Suppressor macrophage (primary cell): ENCODE data around the gene CHMP6.
"Not testable (repeated sequence)": the region's sequence is repeated elsewhere in the genome, so short reads cannot be mapped to it uniquely, and the experiment has no call there.

Experiments used
- DNase-seq, 4 experiments: peaks; one replicate each; pipeline ENCODE4 v3.0.0-alpha.2; 2020 to 2022

Gene CHMP6

DNA sequence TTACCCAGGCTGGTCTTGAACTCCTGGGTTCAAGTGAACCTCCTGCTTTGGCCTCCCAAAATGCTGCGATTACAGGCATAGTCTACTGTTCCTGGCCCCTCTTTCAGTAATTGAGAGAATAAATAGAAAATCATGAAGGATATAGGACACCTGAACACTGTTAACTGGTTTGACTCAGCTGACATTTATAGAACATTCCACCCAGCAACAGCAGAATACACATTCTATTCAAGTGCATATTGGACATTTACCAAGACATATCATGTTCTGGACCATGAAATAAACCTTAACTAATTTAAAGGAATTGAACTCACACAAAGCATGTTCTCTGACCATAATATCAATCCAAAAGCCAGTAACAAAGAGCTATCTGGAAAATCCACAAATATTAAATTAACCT lies 23.5 kb downstream of the CHMP6 start:
- no peak for DNase-seq

DNA sequence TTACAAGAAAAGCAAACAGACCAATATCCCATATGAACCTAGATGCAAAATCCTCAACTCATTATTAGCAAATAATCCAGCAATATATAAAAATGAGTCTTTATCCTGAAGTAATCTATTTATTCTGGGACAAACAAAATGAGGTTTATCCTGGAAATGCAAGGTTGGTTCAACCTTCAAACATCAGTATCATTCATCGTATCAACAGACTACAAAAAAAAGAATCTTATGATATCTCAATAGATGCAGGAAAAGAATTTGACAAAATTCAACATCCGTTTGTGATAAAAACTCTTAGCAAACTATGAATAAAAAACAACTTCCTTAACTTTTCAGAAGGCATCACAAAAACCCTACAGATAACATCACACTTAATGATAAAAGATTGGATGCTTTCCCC lies 24.9 kb downstream of the CHMP6 start:
- no peak for DNase-seq

GRCh38 chr17:81017330-81017729 lies 25.7 kb downstream of the CHMP6 start:
- DNase-seq, result not testable (repeated sequence)

- peak; percentile 39 to 58 (median 52) for DNase-seq
Observed at GRCh38 chr17:81018044-81018802, 26.6 kb downstream of the CHMP6 start.

- no peak for DNase-seq
Observed at GRCh38 chr17:81019563-81020442, 28.2 kb downstream of the CHMP6 start.

DNA sequence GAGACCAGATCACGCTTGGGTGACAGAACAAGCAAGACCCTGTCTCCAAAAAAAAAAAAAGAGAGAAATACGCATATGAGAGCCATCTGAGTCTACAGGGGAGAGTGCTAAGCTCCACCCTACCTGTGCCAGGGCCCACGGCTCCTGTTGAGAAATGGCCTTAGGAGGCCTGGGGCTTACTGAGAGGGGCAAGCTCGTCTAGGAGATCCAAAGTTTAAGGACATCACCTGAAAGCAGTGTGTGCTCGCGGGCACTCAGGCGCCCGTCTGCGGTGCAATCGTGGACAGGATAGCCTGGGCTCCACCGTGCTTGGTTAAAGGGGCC lies 28.8 kb downstream of the CHMP6 start:
- DNase-seq, result no peak

- DNase-seq, result no peak
Observed at GRCh38 chr17:81020767-81021497, 29.3 kb downstream of the CHMP6 start.

DNA sequence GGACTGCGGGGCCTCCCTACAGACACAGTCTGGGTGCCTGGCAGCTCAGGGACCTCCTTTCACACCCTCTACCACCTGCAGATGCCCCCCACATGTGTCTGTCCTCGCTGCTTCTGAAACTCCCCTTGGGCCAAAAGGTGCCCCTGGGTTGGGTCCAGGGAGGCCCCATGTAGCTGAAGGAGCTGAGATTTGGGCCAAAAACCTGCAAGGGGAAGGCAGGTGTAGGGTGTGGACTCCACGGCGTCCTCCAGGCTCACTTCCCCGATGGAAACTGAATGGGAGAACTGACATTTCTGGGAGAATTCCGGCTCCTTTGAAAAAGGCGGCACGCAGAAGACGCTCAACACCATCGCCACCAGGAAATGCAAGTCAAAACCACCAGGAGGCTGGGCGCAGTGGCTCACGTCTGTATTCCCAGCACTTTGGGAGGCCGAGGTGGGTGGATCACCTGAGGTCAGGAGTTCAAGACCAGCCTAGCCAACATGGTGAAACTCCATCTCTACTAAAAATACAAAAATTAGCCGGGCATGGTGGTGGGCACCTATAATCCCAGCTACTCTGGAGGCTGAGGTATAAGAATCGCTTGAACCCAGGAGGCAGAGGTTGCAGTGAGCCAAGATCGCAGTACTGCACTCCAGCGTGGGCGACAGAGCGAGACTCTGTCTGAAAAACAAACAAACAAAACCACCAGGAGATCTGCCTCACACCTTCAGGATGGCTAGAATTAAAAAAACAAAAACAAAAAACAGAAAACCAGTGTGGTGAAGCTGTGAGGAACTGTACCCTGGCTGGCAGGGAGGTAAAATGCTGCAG lies 30.1 kb downstream of the CHMP6 start:
- no peak for DNase-seq

- no peak for DNase-seq
Observed at GRCh38 chr17:81022344-81022676, 30.7 kb downstream of the CHMP6 start.

DNA sequence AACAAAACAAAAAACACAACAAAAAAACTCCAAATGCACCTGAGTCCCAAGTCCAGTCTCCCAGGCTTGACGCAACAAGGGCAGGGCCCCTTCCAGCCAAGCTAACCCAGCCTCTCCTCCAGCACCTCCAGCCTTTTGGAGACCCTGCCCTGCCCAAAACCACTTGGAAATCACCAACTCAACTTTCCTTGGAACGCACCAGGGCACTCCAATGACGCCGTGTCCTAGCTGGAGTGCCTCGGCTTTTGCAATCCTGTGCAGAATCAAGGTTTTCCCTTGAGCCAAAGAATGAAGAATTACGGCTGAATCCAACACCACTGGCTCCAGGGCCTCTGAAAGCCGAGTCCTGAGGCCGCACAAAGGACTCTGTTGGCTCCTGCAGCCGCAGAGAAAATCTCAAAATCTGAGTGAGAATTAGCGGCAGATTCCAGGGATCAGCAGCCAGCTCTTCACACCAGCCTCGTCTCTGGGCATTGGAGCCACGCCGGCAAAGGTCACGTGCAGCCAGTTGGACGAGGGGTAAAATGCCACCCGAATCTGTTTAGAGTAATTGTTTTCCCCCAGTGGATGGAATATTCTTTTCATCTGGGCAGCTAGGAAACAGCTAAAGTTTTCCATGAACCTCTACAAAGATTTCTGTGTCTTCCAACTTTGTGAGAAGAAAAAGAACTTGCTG lies 33.6 kb downstream of the CHMP6 start:
- no peak for DNase-seq

DNA sequence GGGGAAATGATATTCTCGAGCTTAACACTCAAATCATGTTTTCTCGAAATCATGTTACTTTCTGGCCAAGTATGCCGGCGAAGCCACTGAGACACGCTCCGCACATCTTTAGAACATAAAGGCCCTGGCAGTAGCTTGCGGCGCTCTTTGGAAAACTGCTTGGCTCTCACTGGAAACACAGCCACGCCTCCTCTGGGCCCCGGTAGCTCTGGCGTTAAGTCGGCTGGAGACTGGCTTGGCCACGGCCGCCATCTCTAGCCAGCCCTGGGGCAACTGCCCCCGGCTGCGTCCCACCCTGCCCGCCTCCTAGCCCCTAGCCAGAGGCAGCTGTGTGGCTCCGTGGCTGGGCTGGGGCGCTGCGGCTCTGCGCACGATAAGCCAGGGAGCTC lies 34.1 kb downstream of the CHMP6 start:
- no peak for DNase-seq

DNA sequence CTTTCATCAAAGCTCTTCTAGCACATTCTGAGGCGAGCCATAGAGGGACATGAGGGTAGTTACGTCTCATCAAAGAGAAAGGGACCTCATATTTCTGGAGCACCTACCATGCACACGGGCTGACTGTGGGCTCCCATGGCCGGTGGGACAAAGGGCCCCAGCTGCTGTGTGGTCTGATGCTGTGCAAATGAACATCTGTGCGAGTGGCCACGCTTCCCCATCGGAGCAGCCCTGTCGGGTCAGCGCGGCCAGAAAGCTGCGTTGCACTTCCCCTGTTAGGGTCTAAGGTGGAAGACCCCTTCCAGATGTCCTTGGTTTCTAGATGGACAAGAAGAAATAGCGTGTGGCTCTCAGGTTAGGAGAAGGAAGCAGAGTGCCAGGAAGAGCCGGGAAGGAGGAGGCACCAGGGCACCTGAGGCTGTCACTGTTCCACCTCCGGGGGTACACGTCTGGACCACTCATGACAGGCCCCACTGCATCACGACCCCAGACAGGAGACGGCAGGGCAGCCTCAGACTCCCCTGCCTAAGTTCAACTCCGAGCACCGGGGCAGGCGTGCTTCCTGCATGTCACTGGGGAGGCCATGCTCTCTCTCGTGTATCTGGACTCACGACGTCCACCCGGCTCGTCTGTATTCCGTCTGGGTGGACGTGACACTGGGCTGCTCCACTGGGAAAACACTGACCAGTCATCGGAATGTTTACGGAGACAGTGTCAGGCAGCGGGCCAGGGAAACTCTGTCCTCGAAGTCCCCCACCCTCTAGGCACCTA lies 34.8 kb downstream of the CHMP6 start:
- no peak for DNase-seq

DNA sequence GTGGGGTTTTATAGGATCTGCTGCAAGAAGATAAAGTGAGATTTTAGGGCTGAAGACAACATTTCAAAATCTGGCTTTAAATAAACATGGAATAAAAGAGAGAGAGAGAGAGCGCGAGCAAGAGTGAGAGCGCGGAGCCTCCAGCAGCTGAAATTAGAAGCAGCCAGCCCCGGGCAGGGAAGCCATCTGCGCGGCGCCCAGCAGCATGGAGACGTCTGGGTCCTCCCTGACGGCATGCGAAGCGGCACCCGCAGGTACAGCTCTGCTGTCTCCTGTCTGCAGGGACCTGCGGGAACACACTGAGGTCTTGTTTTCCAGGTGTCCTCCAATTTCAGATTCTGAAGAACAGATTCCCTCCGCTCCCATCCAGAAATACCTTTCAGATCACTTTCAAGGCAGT lies 35.4 kb downstream of the CHMP6 start:
- no peak for DNase-seq

DNA sequence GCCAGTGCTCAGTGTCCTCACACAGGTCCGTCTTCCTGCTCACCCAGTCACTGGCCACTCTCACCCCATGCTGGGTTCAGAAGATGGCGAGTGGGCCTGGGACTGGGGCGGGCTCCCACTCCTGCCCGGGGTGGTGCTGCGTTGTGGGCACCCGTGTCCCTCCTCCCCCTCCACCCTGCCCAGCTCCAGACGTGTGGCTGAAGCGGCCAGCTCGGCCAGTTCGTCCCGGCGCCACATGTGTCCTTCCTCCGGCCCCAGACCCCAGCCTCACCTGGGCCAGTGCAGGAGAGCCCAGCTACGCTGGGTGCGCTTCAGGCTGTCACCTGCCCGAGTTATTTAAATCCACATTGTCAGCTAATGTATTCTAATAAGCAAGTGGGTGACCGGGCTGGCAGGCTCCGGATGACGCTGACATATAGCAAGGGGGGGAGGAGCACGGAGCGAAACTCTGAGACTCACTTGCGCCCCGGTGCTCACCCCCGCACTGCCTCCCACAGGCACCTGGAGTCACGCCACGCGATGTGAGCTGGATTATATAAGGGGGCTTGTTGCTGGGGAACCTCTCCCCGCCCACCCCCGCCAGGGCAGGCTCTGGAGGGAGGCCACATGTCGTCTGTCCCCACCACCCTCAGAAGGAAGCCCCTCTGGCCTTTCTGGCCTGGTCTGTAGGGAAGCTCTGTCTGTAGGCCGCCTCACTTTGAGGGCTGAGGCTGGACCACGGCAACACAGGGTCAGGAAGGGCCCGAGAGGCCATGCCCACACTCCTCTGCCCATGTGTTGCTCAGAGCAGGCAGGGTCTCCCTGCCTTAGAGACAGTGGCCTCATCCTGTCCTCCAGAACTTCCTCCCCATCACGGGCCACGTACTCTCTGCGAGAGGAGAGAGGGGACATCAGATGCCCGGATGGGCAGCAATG lies 36.2 kb downstream of the CHMP6 start:
- peak in 3 of 4 experiments; percentile 35 to 45 (median 41) for DNase-seq

GRCh38 chr17:81028506-81028858 lies 36.8 kb downstream of the CHMP6 start:
- no peak for DNase-seq

- no peak for DNase-seq
Observed at GRCh38 chr17:81029859-81030258, 38.2 kb downstream of the CHMP6 start.

DNA sequence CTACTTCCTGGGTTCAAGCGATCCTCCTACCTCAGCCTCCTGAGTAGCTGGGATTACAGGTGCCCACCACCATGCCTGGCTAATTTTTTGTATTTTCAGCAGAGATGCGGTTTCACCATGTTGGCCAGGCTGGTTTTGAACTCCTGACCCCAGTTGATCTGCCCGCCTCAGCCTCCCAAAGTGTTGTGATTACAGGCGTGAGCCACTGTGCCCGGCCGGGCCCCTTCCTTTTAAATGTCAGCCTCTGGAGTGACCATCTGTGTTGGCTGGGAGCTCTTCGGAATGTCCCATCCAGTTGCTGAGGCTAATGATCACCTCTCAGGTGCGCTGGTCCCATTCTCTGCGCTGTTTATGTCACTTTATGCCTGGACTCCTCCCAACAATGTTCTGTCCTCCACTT lies 38.7 kb downstream of the CHMP6 start:
- DNase-seq, result not testable (repeated sequence)

DNA sequence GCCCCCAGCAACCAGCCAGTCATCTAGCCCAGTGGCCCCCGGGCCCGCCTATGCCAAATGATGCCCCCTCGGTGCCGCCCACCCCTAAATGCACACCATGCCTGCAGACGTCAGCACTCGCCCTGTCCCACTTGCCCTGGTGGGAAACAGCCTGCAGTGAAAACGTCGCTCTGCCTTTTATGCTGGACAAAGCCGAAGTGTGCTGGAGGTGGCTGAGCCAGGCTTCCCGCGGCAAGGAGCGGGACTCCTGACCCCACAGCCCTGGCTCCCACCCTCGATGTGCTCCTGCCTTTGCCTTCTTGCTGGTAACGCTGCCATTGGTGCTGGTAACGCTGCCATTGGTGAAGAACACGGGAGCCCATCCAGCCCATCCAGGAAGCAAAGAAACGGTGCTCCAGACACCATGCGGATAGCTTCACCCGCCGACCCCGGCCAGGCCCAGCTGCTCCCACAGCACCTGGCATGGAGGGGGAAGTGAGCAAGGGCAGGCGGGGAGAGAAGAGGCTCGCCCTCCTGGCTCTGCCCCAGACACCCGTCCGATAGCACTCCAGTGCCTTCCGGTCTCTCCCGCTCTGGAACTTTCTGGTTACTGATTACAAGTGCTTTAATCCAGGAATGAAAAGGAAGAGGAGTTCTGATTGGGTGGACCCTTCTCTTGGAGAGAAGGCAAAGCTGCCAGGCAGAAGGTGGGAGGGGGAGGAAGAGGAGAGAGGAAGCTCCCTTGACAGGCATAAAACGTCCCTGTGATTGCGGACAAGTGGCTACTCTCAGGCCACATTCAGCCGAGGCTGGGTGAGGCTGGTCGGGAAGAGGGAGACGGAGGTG lies 39.3 kb downstream of the CHMP6 start:
- DNase-seq, result peak in 2 of 4 experiments; percentile 30 to 34
